ENCODE measurements around the gene PCBP3. TPM values are rescaled to one million over a fixed set of nuclear protein-coding genes. Genes with fewer than 3 reads are reported as not detected.

PCBP3 gene
- polyA plus RNA-seq, 3 donors = 1.7 to 2.5 (median 2.4) TPM

DNA sequence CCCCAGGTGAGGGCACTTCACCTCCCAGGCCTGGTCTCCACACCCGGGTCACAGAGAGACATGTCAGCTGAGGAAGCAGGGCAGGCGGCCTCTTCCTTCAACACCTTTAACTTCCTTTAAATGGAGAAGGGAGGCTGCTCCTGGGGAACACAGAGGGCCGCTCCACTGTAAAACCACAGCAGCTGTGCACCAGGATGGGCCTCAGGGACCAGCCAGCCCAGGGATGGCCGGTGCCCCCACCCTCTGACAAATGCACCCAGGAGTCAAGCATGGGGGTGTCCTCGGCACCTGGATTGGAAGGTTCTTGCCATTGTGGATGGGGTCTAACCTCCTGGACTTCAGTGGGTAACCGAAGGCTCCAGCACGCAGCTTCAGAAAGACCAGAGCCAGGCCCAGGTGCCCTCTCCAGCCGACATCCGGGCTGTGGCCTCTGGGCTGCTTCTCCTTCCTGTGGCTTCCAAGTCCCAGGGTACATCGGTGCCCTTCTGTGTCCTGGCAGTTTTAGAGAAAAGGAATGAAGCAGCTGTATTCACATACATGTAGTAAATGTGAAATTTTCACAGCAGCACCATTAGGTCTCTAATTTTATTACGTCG lies 216.3 kb downstream of the PCBP3 start:
- no peak for DNase-seq (ENCODE audit: extremely low read depth in 1 of 11, low read depth in 9 of 11, low spot score in 4 of 11)

DNA sequence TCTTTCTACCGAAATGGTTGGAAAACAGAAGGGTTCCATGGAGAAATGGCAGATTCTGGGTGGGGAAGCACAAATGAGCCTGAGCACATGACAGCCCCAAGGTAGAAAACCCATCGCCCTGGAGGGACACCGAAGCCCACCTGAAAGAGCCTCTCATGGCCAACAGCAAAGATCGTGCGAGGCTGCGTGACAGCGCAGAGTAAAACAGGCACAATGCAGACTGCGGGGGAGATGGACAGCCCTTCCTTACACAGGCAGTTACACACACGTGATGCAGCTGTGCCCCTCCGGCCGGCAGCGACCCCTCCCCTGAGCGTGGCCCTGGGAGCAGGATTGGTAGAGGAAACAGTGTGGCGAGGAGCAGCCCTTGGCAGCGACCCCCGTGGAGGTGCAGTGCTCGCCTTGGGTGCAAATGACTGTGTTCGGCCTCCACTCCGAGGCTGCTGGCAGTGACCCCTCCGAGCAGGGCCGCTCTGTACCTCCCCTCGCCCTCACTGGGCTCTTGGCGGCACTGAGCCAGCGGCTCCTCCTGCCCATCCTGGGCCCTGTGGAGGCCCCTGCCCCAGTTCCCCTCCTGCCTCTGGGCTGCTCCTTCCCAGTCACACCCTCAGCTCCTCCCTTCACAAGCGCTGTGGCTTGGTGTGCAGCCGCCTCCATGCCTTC lies 217.1 kb downstream of the PCBP3 start:
- DNase-seq (ENCODE audit: extremely low read depth in 1 of 11, low read depth in 9 of 11, low spot score in 4 of 11) = no peak

DNA sequence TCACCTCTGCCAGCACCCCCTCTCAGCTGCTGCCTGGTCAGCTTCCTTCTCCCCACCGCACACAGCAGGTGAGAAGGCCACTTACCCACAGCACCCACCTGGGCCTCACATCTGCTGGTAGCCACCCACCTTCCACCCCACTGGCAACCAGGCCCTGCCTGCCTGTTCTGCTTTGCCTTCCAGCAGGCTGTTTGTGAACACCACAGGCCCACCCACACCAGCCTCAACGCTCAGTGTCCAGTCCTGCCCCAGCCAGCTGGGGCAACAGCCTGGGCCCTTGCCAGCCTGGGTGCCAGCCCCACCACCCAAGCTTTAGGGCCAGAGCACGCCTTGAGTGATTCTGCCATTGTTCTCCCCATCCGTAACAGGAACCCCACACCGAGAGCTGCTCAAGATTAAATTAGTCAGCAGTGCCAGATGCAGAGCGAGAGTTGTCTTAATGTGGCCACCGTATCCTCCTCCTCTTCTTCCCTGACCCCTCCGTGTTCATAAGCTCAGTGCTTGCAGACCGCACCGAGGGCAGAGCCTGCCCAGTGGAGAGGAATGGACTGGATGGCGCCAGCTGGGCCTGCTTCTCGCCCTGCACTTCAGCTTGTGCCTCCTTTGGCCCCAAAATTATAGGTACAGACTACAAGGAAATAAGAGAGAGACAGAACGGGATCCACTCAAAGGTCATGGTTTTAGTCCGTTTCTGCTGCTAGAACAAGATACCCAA lies 217.8 kb downstream of the PCBP3 start:
- no peak for DNase-seq (ENCODE audit: extremely low read depth in 1 of 11, low read depth in 9 of 11, low spot score in 4 of 11)

DNA sequence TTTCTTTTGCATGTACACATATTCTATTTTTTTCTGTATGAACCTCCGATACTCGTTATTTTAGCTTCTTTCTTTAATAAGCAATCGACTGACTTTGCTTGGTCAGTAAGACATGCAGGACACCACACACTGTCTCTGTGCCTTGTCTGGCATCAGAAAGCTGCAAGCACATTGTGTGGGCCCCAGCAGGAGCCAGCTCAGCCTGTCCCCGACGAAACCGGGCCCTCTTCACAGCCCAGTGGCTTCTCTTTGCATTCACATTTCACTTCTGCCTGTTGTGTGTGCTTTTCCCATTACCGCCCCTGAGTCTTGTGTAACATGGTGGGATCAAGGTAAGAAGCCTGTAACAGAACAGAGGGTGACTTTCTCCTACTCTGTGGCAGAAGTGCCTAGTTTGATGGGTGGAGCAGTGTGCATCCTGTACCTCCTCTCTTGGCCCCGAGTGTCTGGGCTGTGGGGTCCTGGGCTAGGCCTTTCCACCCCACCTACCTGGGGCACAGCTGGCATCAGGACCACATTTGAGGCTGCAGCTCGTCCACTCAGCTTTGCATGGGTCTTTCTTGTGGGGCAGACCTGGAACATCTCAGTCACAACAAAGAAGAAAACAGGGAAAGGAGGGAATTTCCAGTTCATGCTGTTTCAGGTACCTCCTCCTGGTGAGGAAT lies 219.2 kb downstream of the PCBP3 start:
- DNase-seq (ENCODE audit: extremely low read depth in 1 of 11, low read depth in 9 of 11, low spot score in 4 of 11) = no peak

DNA sequence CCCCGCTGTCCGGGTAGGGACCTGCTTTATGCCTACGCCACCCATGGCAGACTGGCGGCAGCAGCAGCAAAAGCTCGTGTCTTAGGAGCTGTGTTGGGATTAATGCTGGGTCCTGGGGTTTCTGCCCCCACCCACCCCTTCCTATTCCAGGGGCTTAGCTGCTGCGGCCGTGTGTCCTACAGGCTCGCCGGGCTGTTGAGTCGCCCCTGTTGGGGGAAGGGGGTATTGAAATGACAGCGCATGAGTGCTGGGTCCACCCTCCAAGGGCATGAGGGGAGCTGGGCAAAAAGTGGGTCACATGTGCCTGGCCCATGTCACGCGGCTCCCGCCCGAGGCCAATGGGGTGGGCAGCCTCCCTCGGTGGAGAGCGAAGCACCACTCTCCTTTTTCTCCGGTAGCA lies 219.7 kb downstream of the PCBP3 start:
- no peak for DNase-seq (ENCODE audit: extremely low read depth in 1 of 11, low read depth in 9 of 11, low spot score in 4 of 11)

DNA sequence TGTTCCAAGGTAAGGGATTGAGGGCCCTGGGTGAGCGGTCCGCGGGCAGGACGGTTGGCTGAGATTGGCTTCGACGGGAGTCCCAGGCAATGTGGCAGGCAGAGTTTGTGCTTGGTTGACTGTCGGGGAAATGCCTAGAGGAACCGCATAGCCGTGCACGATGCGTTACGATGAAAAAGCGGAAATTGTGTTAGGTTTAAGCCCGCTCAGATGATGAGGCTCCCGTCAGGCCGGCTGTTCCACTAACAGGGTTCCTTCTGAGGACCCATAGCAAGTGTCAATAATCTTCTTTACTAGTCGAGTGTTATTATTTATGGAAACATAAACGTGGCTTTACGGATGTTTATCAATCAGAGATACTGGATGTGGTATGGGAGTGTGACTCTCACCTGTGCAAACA lies 220.2 kb downstream of the PCBP3 start:
- no peak for DNase-seq (ENCODE audit: extremely low read depth in 1 of 11, low read depth in 9 of 11, low spot score in 4 of 11)

DNA sequence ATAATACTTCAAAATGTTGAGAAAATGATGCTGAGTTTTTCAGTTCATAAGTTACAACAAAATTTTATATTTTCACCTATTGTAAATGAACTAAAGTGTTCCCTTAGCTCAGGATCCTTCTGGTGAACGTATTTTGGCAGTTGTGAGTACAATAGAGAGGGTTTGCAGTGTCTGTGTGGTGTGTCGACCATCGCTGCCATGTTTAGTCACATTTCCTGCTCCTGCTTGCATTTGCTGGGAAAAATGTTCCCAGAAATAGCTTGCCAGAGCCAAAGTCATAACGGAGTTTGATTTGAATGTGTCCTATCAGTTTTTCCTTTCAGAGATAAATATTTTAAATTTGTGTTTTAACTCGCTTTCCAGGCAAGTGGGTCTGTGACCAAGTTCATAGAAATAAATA lies 220.9 kb downstream of the PCBP3 start:
- no peak for DNase-seq (ENCODE audit: extremely low read depth in 1 of 11, low read depth in 9 of 11, low spot score in 4 of 11)

DNA sequence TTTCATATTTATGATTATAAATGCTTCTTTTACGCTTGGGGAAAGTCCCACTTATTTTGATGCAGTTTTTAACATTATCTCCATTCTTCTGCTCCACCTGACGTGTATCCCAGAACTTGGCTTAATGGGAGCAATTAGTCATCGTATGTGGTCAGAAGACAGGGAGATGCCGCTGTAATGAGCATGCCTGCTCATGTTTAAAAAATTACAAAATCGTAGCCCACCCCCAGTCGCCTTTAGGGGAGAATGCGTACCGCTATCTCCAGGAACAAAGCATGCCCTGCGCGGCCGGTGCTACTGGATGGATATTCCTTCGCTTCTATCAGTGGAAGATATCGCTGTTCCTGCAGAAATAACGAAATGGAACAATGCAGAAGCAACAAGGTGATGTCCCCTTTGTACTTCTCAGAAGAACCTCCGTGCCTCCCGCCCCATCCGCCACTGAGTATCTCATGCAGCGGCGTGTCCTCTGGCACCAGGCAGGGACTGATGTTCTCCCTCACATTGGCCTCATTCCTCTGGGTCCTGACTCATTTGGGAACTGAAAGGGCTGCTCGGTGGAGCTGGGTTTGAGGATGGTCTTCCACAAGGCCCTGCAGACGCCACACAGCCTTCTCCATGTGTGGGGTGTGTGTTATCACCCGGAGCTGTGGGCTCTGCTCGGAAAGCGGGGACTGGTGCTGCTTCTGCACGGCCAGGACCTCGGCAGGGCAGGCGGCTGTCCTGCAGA lies 221.7 kb downstream of the PCBP3 start:
- DNase-seq (ENCODE audit: extremely low read depth in 1 of 11, low read depth in 9 of 11, low spot score in 4 of 11) = no peak

DNA sequence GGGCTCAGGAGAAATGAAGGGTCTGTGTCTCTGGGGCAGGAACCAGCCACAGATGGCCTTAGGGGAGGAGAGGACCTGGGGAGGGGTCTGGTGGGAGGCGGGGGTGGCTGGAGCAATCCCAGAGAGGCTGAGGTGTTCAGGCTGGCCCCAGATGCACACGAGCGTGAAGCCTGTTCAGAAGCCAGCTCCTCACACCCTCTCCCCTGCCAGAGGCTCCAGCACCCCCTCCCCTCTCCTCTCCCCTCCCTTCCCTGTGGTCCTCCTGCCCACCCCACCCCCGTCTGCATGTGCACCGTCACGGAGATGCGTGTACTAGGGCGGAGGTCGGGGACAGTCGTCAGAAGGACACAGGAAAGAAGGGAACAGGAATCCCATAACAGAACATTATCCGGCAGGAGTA lies 223.0 kb downstream of the PCBP3 start:
- no peak for DNase-seq (ENCODE audit: extremely low read depth in 1 of 11, low read depth in 9 of 11, low spot score in 4 of 11)

DNA sequence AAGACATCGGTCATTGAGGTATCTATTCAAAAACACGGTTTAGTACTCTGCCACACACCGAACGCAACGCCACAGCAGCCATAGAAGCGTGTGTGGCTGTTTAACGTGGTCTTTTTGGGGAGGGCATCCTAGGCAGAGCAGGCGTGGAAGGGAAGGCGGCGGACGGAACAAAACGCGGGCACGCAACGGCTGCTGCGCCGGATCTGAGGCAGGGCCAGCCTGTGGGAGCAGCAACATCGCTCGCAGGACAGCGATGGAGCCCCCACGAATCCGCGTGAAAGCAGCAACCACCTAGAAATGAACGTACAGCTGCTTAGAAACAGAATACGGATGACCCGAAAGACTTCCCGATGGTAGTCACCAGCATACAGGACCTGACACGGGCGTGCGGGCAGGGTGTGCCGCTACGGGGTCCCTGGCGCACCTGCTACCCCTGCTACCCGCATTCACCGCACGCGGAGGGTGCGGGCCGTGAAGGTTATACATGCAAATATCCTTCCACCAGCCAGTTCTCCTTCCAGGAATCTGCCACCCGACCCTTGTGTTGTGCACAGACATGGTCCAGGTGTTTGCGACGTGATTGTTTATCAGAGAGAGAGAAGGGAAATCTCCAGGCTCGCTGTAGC lies 223.6 kb downstream of the PCBP3 start:
- DNase-seq (ENCODE audit: extremely low read depth in 1 of 11, low read depth in 9 of 11, low spot score in 4 of 11) = no peak

DNA sequence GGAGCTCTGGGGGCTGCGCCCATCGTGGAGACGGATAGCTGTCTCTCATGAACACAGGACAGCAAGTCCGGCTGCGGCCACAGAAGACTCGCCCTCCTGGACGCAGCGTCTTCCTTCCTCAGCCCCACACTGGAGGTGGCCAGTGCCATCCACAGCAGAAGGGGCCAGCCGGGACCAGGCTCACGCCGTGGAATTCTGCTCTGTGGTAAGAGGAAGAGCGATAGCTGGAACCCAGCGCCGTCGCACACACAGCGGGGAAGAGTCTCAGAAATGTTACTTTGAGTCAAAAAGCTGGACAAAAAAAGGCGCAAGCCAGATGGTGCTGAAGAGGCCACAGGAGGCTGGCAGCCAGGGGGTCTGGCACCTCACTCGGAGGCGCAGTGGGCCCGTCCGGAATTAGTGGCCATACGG lies 224.2 kb downstream of the PCBP3 start:
- DNase-seq (ENCODE audit: extremely low read depth in 1 of 11, low read depth in 9 of 11, low spot score in 4 of 11) = no peak

DNA sequence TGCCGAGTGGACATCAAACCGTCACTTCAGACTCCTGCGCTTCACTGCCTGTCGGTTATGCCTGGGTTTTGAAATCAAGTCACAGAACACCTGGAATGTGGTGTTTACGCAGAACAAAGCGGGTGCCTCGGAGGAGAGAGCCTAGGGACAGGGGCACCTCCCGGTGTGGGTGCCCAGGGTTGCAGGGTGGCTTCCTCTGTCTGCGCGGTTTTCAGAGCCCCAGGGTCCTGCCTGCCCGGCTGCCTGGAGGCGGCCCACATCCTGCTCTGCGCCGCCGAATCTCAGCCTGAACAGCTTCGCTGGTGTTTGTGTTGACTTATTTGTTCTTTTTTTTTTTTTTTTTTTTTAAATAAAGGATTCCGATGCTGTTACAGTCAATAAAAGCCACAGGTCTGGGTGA lies 224.6 kb downstream of the PCBP3 start:
- DNase-seq (ENCODE audit: extremely low read depth in 1 of 11, low read depth in 9 of 11, low spot score in 4 of 11) = no peak

DNA sequence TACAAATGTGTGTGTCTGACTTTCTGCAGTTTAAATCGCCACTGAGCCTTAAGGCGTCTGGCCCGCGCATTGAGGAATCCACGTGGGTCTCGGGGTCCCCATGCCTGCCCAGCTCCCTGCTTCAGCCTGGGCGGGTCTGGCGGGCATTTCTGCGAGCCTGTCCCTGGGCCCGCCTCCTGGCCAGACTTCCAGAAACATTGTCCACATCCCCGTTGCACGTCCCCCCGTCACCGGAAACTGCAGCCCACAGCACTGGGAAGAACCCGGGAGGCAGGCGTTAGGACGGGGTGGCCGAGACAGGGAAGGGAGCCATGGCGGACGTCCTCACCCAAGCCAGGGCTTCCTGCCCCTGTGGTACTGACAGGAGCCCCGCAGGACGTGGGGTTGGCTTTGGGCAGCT lies 225.0 kb downstream of the PCBP3 start:
- no peak for DNase-seq (ENCODE audit: extremely low read depth in 1 of 11, low read depth in 9 of 11, low spot score in 4 of 11)

DNA sequence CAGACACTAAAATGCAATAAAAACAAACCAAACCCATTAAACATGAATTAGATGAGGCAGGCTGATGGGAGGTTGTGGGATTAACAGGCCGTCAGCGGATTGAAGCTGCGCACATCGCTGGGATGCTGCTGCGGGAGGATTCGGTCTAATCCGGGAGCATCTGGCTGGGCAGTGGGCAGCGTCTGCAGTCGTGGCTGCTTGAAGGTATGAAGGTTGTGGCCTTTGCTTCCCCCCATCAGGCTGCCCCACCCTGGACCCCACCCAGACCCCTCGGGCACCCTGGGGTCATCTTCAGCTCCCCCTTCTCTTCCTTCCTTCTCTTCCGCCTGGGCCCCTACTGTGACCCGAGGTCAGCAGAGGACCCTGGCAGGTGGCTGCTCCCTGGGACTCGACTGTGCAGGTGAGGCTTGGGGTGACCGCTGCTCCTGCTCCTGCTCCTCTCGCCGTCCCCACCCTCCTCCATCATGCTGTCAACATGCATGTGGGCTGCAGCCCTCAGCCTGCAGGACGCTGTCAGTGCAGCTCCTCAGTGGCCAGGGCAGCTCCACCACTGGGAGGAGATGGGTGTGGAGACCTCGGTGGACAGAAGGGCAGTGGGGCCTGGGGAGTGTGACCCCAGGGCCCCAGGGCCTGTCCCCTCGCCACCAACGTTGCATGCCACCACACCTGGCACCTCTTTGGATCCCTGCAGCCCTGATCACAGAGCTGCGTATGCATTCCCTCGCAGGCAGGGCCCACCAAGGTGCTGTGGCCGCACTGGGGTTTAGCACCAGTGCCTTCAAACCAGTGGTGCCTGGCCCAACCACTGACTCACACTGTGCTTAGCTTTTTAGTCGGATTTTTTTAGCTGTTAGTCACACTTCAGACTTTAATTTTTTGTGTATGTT lies 225.8 kb downstream of the PCBP3 start:
- DNase-seq (ENCODE audit: extremely low read depth in 1 of 11, low read depth in 9 of 11, low spot score in 4 of 11) = no peak

DNA sequence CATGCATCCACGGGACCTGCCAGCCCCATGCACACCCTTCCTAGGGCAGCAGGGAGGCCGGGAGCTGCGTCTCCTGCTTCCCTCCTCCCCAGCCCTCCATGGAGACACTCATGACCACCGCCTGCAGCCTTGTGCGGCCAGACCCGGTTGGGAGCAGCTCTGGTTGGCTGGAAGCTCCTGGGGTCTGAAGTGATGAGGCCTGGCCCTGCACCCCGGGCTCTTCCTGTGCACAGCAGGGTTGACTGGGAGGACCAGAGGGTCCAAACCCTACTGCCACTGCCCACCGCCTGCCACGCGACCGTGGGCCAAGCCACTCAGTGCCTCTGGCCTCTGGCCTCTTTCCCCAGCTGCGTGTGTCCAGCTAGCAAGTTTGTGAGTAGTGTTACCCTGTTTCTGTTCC lies 226.9 kb downstream of the PCBP3 start:
- no peak for DNase-seq (ENCODE audit: extremely low read depth in 1 of 11, low read depth in 9 of 11, low spot score in 4 of 11)

DNA sequence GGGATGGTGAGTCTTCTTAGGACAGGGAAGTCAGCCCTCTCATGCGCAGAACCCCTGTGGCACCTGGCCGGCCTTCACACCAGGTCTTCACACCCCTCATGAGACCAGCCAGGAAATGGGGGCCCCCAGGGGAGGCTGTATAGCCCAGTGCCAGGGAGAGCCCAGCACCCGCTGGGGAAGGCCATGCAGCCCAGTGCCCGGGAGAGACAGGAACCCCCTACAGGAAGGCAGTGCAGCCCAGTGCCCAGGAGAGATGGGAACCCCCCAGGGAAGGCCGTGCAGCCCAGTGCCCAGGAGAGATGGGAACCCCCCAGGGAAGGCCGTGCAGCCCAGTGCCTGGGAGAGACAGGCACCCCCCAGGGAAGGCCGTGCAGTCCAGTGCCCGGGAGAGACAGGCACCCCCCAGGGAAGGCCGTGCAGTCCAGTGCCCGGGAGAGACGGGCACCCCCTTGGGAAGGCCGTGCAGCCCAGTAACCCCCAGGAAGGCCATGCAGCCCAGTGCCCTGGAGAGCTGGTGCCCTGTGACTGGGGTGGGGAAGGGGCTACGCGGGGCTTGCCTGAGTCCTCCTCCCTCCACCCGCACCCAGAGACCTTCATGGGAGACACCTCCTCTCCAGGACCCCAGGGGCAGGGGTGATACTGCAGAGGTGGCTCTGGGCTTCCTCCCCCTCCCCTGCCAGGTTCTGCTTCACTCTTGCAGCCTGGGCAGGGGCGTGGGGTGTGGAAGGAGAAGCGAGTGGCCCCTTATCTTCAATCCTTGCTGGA lies 227.5 kb downstream of the PCBP3 start:
- no peak for DNase-seq (ENCODE audit: extremely low read depth in 1 of 11, low read depth in 9 of 11, low spot score in 4 of 11)

DNA sequence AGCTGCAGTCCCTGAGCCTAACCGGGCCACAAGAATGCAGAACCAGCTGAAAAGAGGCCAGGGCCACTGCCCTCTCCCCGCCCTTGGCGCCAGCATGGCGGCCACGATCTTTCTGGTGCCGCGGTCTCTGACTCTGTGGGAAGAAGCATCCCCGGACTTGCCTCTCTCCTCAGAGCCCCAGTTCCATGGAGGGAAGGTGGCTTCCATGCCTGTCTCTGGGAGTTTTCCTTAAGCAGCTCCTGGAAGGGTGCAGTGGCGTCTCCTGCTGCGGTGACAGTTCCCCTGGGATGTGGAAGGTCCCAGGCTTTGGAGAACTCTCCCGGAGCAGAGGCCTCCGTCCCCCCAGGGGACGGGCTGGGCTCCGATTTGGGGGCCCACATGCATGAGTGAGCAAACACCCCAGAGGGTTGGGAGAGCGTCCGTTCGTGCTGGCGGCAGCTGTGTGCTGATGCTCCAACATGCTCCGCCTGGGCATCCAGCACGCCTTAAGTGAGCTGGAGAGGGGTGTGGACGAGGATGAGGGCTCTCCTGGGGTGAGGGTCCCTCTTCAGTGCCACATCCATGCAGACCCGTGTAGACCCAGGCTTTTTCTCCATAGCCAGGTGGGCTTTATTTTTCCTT lies 228.2 kb downstream of the PCBP3 start:
- no peak for DNase-seq (ENCODE audit: extremely low read depth in 1 of 11, low read depth in 9 of 11, low spot score in 4 of 11)
